H7 (cell line): ENCODE results near the gene METTL23. TPM values are rescaled to one million over a fixed set of nuclear protein-coding genes. Genes with fewer than 3 reads are reported as not detected.

Source experiments
- DNase-seq: peaks from one replicate; pipeline ENCODE4 v3.0.0; 2012
- H3K27me3 ChIP-seq: 2 replicates; pipeline ENCODE4 v1.6.0; 2011; ENCODE audit warnings: mild to moderate bottlenecking, low read length; ENCODE audit not compliant: control insufficient read depth, insufficient read depth
- H3K36me3 ChIP-seq: replicated peaks from 2 replicates; pipeline ENCODE4 v1.5.1; 2011; ENCODE audit warnings: low read length; ENCODE audit not compliant: control insufficient read depth, insufficient read depth
- H3K4me3 ChIP-seq: 2 replicates; pipeline ENCODE4 v1.5.1; 2011; ENCODE audit warnings: low read depth, mild to moderate bottlenecking, control low read depth, low read length, moderate library complexity; ENCODE audit not compliant: insufficient read depth
- total RNA-seq: library from RNA; depleted of rRNA; stranded (reverse); fragments of >200 nt; shearing (Covaris generic); gene quantifications from 2 replicates; pipeline ENCODE4 v1.2.3, GENCODE V29; 2014; rRNA removed

METTL23 gene, protein sequence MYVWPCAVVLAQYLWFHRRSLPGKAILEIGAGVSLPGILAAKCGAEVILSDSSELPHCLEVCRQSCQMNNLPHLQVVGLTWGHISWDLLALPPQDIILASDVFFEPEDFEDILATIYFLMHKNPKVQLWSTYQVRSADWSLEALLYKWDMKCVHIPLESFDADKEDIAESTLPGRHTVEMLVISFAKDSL
- total RNA-seq, result 50.0 and 54.4 TPM in 2 replicates

DNA sequence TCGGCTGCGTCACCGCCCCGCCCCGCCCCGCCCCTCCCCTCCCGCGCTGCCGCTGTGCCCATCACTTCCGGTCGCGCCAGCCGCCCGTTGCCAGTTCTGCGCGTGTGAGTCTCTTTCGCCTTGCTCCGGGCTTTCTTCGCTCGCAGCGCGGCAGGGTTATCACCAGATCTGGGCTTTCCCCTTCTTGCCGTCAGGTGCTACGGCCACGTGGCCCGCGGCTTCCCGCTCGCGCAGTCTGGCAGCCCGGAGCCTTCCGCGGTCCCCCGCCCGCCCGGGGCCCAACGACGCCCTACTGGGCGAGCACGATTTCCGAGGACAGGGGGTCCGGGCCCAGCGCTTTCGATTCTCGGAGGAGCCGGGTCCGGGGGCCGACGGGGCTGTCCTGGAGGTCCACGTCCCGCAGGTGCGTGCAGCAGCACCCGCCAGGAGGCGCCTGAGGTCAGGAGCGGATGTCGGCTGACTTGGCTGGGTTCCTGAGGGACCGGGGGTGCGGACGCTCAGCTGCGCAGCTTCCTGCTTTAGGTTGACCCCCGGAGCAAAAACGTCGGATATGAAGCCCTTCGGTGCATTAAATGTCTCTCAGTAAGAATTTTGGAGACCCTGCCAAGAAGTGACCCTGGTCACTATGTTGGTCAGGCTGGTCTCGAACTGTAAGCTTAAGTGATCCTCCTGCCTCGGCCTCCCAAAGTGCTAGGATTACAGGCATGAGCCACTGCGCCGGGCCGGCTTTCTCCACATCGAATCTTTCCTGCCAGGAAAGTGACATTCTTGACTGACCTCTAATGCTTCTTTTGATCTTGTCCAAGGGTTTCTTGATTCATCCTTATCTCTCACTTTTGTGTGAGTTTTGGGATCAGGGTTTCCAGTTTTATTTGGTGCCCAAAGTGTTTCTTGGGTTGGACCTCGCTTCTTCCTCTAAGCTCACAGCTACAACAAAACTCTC is at the start of gene METTL23:
TSS of gene METTL23 (plus strand) at position 64 of the 943 bp plus-strand sequence. CDS start 2,872 bp downstream, outside the sequence.
- no peaks in the 10 kb centered on the region for H3K27me3 ChIP-seq
- H3K4me3 ChIP-seq, result peak within 1 kb of the TSS; percentile 96
- peak; percentile 88 for DNase-seq
- peaks cover 10% of the 10 kb centered on the region for H3K36me3 ChIP-seq

DNA sequence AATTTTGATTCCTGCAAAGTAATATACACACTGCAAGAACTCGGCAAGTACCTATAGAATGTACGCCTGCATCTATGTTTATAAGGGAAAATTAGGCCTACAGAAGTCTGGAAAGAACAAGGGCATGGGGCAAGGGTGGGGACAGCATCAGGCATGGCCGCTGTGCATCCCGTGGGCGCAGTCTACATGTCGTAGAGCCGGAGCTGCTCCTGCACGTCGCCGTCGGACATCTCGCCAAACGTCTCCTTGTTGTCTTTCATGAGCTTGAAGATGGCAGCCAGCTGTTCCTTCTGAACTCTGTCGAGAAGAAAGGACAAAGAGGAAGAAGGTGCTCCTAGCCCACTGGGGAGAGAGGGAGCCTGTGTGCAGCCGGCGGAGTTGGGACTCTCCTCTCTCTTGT is 49.2 kb upstream of the METTL23 start:
- Histone ChIP-seq H3K36me3 (no peaks in the 10 kb centered on the region), H3K4me3 (no peak overlapping the region), H3K27me3 (no peaks in the 10 kb centered on the region)
- no peak for DNase-seq

DNA sequence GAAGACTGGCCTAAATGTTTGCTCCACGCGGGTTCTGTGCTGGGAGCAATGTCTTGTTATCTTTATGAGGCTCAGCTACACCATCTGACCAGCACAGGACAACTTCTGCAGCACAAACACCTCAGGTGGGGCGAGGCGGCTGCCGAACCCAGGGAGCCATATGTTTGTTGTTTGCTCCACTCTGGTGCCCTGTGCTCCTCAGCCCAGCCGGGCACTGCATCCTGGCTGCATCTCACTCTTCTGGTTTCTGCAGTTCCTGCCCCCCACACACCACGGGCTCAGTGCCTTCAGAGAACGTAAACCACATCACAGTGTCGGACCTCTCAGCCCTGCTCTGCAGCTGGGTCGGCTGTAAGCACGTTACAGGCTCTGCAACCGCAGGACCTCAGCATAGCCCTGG is 48.3 kb upstream of the METTL23 start:
- Histone ChIP-seq H3K27me3 (no peaks in the 10 kb centered on the region), H3K4me3 (no peak overlapping the region), H3K36me3 (no peaks in the 10 kb centered on the region)
- DNase-seq, result no peak

DNA sequence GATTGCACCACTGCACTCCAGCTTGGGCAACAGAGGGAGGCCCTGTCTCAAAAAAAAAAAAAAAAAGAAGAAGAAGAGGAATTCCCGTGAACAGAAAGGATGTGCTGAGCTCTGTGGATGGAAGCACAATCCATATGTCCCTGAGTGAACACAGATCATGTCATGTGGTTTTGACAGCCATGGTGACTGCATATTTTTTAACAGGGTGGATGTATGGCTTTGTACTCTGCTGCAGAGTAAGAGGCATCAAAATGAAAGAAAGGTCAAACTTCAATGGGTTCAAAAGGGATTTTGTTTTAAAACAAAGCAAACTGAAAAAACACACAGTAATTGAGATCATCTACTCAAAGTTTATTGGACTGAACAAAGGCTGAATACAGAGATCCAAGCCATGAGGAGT is 47.4 kb upstream of the METTL23 start:
- H3K36me3 ChIP-seq, result no peaks in the 10 kb centered on the region
- H3K27me3 ChIP-seq, result no peaks in the 10 kb centered on the region
- no peak overlapping the region for H3K4me3 ChIP-seq
- DNase-seq, result no peak

DNA sequence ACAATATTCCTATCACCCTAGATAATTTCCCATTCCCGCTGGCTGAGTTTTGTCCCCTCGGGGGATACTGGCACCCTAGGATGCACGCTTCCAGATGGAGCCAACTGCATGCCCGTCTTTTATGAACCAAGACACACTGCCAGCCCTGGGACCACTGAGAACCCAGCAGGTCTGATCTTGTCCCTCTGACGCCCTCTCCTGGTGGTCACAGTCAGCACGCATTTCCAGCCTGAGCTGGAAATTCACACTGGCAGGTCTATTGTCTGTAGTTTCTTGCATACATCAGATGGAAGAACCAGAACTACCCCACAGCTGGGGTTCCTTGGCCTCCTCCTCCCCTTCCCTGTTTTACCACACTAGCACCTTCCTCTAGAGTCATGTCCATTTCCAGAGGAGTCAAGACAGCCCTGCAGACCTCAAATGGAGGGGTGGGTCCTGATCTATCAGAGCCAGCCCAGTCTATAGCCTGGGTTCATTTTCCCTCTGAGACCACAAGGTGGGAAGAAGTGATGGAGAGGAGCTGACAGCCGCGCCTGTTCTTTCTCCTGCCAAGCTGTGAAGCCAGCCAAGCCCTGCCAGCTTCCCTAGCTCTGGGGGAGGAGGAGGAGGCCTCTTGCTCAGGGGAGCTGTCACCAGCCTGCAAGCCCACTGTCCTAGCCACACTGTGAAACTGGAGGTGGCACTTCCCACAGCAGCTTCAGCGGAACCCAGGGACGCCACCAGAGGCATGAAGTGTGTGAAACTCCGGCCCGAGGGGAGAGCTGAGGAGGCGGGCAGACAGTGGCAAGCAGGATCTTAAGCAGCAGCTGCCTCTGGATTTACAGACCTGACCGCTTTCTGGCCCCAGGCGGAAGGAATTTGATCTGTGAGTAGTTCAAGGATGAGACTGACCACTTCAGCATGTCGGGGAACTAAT is 45.2 kb upstream of the METTL23 start:
- H3K36me3 ChIP-seq, result no peaks in the 10 kb centered on the region
- no peak overlapping the region for H3K4me3 ChIP-seq
- DNase-seq, result peak; percentile 91
- H3K27me3 ChIP-seq, result no peaks in the 10 kb centered on the region

DNA sequence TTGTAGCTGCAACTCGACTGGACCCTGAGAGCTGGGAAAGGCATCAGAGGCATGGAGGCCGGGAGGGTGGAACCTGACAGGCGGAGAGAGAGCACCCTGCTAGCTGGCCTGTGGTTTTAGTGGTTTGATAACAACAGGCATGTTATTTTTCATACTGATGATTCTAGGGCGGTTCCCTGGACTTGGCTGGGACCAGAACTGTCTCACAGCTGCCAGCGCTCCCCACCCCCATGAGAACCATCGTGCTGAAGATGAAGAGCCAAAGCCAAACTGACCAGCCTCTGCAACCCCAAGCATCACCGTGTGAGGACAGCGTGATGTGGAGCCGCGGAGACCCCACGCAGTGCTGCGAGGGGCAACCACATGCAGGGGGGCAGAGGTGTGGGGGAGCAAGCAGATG is 44.3 kb upstream of the METTL23 start:
- Histone ChIP-seq H3K4me3 (no peak overlapping the region), H3K27me3 (no peaks in the 10 kb centered on the region), H3K36me3 (no peaks in the 10 kb centered on the region)
- DNase-seq, result no peak

DNA sequence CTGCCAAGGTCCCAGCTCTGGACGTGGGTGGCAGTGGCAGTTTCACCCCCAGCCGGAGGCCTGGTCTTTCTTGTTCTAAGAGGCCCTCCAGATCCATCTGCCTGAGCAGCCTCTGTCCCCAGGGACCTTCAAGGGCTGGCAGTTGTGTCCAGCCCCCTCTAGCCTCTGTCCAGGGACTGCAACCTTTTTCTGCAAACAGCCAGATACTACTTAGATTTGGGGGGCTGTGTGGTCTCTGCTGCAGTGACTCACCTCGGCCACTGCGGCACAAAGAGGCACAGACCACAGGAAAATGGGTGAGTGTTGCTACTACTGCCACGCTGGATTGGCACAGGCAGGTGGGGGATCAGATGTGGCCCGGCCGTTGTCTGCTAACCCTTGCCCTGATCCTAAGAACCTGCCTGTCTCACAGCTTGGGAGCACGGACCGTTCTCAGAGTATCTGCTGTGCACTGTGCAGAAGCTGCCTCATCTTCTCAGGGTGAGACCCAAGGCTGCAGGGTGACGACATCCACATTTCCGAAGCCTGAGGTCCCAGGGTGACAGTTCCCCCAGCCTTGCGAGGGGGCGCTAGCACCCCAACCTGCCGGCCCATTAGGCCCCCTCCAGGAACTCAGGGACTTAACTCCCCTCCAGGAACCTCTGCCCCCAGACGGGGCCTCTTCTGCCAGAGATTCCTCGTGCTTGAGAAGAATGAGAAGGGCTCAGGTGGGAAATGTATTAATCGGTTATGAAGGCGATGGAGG is 43.5 kb upstream of the METTL23 start:
- Histone ChIP-seq H3K36me3 (no peaks in the 10 kb centered on the region), H3K4me3 (no peak overlapping the region), H3K27me3 (no peaks in the 10 kb centered on the region)
- DNase-seq, result peak; percentile 91

DNA sequence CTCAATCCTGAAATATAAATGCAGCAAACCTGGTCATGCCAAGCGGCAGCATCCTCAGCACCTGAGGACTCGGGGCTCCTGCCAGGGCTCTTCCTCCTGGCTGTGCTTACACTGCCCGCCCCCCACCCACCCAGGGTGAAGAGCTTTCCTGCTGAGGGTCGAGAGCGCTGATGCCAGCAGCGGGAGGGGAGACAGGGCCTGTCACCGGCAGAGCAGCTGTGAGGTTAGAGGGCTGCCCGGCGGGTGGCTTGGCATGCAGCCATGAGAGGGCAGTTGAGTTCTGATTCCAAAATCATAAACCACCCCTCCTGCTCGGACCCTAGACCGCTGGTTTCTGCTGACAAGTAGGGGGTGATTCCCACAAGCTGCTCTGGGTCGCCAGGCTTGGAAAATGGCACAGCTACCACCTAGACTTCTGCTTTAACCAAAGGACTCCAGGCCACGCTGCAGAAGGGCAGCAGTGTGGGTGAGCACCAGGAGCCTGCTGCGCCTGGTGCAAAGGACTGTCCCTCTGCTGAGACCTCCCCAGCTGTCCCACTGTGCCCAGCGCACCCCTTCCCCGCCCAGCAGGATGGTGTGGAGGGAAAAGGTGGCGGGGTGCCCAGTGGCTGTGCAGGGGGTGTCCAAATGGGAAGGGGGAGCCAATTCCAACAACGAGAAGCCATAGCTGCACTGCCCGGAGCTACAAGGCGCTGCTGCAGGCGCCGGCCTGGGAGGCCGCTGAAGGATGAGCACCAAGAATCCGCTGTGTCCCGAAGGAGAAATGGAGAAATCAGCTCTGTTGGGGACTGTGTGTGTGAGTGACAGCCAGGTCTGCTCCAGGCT is 42.5 kb upstream of the METTL23 start:
- peak; percentile 54 for DNase-seq
- H3K4me3 ChIP-seq, result no peak overlapping the region

DNA sequence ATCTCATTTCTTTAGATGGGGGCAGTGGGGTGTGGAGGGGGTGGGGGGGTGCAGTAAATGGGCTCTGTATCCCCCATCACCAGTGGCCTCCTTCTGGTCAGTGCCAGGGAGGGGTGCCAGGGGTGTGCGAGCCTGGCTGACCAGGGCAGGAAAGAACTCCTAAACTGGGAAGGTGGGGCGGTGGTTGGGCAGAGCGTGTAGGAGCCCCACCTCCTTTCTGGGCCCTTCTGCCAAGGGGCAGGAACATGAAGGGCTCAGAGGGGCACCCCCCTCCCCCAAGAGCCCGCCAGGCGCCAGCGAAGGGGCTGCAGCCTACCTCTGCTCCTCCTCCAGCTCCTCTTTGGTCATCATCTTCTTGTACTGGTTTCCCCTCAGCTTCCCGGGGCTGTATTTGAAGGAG is 41.9 kb upstream of the METTL23 start:
- H3K36me3 ChIP-seq, result no peaks in the 10 kb centered on the region
- H3K4me3 ChIP-seq, result no peak overlapping the region
- peak; percentile 40 for DNase-seq
- H3K27me3 ChIP-seq, result no peaks in the 10 kb centered on the region

More for the DNA sequence above, 42.5 kb upstream of the METTL23 start:
- Histone ChIP-seq H3K27me3 (no peaks in the 10 kb centered on the region), H3K36me3 (no peaks in the 10 kb centered on the region)

DNA sequence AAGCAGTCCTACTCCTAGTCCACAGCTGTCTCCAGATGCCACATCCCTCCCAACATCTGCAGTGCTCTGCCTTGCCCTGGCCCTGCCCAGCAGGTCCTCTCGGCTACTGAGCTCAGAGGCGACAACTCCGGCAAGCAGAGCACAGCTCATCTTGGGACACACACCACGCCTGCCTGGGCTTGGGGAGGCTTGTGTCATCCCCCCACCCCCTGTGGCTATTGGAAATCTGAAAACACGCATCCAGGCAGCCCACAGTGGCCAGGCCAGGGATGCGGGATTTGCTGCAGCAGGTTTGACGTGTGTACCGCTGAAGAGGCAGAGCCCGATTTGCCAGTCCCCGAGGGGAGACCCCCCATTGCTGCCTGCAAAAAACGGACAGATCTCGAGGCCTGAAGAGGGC is 41.3 kb upstream of the METTL23 start:
- Histone ChIP-seq H3K36me3 (no peaks in the 10 kb centered on the region), H3K27me3 (no peaks in the 10 kb centered on the region), H3K4me3 (no peak overlapping the region)
- peak; percentile 48 for DNase-seq

DNA sequence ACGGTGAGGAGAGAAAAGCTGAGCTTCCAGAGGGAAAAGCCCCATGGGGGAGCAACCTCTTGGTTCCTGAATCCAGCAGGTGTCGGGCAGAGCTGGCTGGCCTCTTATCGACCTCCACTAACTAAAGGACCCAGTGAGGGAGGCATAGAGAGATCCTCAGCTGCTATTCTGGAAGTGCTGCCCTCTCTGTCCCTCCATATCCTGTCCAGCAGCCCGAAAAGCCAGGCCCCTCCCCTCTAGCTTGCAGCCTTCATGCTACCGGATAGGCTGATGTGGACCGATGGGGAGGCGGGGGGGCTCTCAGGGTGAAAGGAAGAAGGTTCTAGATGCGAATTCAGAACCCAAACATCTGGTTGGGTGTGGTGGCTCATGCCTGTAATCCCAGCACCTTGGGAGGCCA is 40.8 kb upstream of the METTL23 start:
- H3K36me3 ChIP-seq, result no peaks in the 10 kb centered on the region
- peak; percentile 56 for DNase-seq
- no peak overlapping the region for H3K4me3 ChIP-seq
- no peaks in the 10 kb centered on the region for H3K27me3 ChIP-seq

DNA sequence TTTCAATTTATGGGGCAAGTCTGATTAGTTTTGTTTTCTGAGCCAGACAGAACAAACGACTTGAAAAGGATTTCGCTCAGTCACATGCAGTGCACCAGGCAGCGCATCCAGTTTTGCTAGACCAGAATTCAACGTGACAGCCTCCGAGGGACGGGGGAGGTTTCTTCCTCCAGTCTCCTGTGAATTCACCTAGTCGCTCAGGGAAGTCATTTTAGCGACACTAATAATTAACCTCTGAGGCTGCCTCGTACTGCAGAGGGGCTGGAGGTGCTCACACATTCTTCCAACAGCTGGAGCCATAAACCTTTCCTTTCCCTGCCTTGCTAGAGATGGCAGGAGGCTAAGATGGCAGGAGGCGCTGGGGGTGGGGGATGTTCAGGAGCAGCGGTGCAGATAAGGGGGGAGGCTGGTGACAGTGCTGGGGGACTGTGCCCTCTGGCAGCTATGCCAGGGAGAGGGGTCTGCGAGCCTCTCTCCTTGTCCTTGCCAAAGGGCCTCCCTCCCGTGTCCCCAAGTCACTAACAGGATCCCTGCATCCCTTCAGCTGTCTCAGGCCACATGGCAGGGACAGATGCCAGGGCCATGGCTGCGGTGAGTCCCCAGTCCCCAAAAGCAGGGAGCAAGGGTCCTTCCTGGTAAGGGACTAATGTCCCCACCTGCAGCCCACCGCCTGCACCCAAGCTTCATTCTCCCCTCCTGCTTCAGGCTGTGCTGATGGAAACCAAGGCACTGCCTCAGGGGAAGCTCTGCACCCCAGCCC is 39.9 kb upstream of the METTL23 start:
- Histone ChIP-seq H3K36me3 (no peaks in the 10 kb centered on the region), H3K27me3 (no peaks in the 10 kb centered on the region)
- peak; percentile 55 for DNase-seq

More for the DNA sequence above, 39.9 kb upstream of the METTL23 start:
- H3K4me3 ChIP-seq, result no peak overlapping the region
